Stimulated activated CD8-positive, alpha-beta memory T cell treated with anti-CD3 and anti-CD28 coated beads, Interleukin-12 subunit alpha, Interleukin-12 subunit beta, amount 100 ng/mL, for 24 hours (primary cell): ENCODE results near the gene TBC1D22A.
"Not testable (repeated sequence)": the region's sequence is repeated elsewhere in the genome, so short reads cannot be mapped to it uniquely, and the experiment has no call there.

Experiments used
- DNase-seq: peaks from one replicate; pipeline ENCODE4 v3.0.0-alpha.2; 2020; ENCODE audit errors: extremely low read depth

TBC1D22A gene

DNA sequence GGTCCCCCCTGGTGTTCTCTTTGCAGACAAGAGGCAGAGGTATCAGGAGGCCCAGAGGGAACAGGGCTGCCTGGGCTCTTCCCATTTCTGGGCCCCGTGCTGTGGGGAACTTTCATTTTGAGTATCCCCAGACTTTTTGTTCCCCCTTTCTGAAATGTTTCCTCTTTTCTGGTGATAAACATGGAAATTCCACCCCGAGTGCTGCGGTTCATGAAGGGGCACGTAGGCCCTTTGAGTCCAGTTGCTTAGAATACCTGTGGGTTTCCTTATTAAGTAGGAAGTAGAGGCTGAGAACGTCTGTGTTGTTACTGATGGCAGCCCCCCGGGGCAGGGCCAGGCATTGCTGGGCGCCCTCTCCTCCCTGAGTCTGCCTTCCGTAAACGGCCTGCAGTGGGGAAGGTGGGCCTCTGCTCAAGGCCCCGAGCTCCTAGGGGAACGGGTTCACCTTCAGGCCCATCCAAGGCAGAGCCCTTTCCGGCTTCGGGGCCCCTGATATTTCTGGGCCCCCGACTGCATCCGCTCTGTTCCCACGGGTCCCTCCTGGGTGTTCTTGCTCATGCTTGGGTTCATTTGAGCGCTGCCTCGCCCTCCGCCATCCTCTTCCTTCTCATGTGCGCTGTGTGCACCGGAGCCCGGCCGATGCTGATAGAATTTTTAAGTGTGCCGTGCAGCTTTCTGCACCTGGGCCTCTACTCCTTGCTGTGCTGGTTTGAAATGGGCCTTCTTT lies 12.0 kb downstream of the TBC1D22A start:
- no peak for DNase-seq

DNA sequence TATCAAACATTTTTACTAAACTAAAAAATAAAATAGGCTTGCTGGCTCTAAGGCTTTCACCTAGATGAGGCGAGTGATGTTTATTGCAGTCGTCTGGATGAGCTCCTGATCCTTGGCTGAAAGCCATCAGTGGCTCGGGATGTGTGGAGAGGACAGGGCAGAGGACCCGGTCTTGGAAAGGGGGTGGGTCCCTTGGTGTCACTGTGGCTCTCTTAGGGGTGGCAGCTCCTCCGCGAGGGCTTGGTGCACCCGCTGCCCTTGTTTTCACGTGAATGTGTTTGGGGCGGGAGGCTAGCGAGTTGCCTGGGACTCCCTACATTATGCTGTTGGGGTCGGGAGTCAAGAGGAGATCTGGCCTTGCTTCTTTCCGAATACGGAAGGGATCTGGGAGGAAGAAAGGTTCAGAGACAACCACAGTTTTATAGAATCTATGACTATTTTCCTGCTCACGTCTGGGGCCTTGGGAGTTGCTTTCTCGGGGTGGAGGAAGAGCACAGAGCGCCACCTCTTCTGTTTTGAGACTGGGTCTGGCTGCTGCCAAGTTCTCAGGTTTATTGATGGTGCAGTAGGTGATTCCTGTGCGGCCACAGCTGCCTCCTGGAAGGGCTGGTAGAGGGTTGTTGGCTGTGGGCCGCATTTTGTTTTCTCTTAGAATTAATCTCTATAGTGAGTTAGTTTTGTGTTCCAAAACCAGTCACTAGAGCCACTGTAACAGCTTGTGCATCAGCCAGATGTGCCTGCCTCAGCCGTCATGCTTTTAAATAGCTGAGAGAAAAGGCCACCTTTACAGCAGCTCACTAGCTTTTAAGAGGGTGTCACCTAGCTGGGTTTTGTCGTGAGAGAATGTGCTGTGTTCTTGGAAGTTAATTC lies 12.8 kb downstream of the TBC1D22A start:
- no peak for DNase-seq

- DNase-seq, result no peak
Observed at GRCh38 chr22:46775850-46776826, 13.7 kb downstream of the TBC1D22A start.

DNA sequence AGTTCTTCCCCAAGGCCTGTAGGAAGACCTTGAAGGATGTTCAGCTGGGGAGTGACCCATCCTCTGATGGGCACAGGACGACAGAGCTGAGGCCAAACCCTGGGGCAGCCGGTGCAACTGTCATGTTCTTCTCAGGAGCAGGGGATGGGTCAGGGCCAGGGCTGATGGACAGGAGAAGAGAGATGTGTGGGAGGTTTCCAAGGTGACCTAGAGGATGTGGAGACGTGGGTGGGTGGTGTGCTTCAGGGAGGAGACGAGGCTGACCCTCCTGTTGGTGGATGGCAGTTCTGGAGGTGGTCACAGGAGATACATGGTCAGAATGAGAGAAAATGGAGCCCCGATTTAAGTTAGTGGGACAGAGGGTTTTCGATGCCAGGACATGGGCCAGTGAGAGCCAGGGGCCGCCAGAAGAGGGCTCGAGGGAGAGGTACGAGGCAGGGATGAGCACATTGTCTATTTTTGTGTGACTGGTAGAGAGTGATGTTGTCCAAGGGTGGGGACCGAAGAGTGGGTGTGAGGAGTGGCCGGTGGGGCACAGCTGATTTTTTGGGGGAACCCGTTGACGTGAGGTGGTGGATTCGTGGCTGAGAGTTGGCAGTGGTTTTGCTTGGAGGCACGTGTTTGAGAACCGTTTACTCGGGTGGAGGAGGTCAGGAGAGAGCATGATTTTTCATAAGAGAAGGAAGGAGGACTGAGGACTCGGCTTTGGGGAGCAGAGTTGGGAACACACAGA lies 14.6 kb downstream of the TBC1D22A start:
- DNase-seq, result no peak

GRCh38 chr22:46777609-46777970 lies 15.1 kb downstream of the TBC1D22A start:
- DNase-seq, result no peak

GRCh38 chr22:46779023-46779422 lies 16.6 kb downstream of the TBC1D22A start:
- DNase-seq, result no peak

GRCh38 chr22:46779651-46780050 lies 17.2 kb downstream of the TBC1D22A start:
- DNase-seq, result no peak

- no peak for DNase-seq
Observed at GRCh38 chr22:46780453-46780852, 18.0 kb downstream of the TBC1D22A start.

- DNase-seq, result no peak
Observed at GRCh38 chr22:46781291-46781690, 18.8 kb downstream of the TBC1D22A start.

- DNase-seq, result not testable (repeated sequence)
Observed at GRCh38 chr22:46782200-46782599, 19.8 kb downstream of the TBC1D22A start.

- no peak for DNase-seq
Observed at GRCh38 chr22:46783721-46784120, 21.3 kb downstream of the TBC1D22A start.

- DNase-seq, result no peak
Observed at GRCh38 chr22:46788441-46789172, 26.2 kb downstream of the TBC1D22A start.

DNA sequence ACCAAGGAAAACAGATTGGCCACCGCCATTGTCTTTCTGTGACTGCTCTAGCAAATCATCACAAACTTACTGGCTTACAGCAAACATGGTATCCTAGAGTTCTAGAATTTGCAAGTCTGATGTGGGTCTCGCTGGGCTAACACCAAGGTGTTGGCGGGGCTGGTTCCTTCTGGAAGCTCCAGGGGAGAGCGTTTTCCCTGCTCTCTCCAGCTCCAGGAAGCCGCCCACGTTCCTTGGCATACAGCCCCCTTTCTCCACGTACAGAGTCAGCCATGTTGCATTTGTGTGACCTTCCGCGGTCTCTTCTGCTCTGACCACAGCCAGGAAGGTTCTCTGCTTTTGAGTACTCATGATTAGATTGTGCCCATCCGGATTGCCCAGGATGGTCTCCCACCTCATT lies 27.5 kb downstream of the TBC1D22A start:
- no peak for DNase-seq

- peak; percentile 57 for DNase-seq
Observed at GRCh38 chr22:46791201-46791731, 28.8 kb downstream of the TBC1D22A start.

DNA sequence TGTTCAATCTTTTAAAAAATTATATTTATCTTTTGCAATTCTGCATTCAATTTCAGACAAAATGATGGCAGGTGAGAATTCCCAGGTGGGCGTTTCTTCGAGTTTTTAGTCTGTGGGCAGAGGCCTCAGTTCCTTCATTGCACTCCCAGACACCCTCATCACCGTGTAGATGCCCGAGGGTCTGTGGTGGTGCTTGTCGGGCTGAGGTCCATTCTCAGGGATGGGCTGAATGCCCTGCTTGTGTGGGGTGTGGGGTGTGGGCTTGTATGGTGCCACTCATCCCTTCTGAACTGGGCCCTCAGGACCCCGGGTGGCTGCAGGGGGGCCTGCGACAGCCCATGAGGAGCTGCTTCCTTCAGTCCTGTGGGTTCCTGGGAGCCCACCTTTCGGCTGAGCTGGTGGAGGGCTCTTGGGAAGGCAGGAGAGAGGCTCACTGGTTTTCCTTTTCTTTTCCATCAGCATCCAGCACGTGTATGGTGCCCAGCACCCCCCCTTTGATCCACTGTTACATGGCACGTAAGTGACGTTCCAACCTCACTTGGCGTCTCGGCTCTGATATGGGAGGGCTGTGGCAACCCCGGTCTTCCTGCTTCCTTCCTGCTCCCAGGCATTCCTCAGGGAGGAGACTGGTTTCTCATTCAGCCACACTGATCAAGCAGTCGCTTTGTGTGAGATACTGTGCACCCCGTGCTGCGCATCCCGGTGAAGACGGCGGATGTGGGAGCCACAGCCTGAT lies 29.8 kb downstream of the TBC1D22A start:
- DNase-seq, result no peak

DNA sequence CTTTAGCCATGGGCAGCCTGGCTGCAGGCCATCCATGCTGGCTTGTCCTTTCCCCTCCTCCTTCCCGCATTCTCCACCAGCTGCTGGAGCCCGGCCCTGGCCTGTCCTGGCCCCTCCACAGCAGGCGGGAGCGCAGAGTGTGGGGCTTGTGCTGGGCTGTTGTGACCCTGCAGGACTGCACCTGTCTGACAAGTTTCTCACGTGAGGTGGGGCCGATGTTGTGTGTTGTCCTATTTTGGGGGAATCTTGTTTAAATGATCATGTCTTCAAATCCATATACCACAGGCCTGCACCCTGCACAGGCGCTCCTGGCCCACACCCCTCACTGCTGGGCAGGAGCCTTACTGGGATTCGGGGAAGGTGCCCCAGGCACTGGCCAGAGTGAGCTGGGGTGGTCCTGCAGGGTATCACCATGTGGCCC lies 30.4 kb downstream of the TBC1D22A start:
- DNase-seq, result no peak

- DNase-seq, result no peak
Observed at GRCh38 chr22:46793497-46793896, 31.0 kb downstream of the TBC1D22A start.

GRCh38 chr22:46794067-46794466 lies 31.6 kb downstream of the TBC1D22A start:
- DNase-seq, result no peak

GRCh38 chr22:46794491-46794890 lies 32.0 kb downstream of the TBC1D22A start:
- DNase-seq, result no peak

DNA sequence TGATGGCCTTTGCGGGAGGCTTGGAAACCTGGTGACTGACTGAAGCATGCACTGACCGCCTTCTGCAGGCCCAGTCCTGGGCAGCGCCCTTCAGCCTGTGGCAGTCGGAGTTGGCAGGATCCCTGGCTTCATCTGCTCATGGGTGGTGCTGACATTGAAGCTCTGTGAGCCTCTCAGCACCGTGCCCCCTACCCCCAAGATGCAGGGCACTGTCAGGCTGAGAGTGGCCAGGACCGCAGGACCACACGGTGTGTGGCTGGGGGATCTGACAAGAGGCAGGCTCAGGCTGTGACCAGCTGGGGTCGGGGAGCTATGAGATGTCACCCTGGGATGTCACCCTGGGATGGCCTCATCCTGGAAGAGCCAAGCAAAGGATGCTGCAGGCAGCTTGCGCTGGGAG lies 32.7 kb downstream of the TBC1D22A start:
- DNase-seq, result no peak
